COLO668 (cell line): ENCODE measurements around the gene ABTB2.

Experiments
- DNase-seq: peaks from one replicate; lab custom pipeline; 2025; ENCODE audit not compliant: unreplicated experiment; lab: John Stamatoyannopoulos, UW

Gene ABTB2

GRCh38 chr11:34317666-34318065 is 40.1 kb downstream of the ABTB2 start:
- DNase-seq: no peak

DNA sequence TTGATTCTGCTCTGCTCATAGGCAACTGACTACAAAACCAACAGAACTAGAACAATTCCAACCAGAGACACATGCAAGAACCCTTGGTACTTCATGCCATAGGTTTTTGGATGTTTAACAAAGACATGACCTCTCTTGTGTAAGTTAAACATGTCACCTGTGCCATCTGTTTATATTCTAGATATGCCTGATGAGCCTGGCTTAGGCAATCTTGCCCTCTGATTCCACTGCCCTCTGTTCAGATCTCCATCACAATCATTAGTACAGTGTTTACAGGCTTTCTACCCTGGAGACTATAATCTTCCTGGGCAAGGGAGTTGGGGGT is 40.8 kb downstream of the ABTB2 start:
- no peak for DNase-seq

DNA sequence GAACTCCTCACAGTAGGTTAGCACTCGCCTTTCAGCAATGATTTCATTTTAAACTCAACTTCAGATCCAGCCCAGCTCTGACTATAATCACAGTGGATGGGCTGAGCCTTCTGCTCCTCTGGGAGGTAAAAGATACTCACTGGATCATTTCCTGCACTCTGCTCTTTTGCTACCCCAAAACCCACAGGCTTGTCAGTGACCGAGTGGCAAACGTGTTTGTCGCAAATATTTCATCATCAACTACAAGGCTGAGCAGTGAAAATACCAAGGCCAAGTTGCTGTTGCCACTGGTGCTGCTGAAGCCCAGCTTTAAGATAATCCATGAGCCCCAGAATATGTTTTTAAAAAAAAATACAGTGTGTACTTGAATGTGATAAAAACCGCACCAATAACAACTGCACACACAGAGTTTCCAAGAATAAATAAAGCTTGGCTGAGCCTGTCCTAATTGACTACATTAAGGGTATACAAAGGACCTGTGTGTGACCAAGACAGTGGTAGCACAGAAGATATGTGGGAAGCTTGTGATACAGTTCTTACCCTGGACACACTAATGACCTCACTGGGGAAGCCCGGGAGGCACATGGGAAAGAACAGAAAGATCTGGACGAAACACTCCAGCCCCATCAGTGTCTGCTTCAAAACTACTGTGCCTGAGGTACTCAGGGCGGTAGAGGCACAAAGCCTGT is 41.3 kb downstream of the ABTB2 start:
- no peak for DNase-seq

DNA sequence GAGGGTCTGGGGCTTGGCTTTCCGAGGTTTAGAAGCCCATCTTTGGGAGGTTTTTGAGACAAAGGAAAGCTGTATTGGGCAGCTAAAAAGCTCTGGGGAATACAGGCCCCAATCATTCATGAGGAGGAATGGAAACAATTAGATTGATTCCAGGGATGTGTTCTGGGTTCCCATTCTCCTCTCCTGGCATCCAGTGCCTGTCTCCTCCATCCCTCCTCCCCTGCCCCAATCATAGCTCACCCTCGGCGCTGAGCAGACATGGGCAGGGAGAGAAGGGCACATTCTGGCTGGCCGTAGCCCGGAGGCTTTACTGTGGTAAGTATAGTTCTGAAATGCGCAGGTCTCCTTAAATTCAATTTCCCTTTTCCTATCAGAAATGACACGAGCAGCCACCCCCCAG is 42.4 kb downstream of the ABTB2 start:
- DNase-seq: no peak

- DNase-seq: no peak
These were observed 42.9 kb downstream of the ABTB2 start for GRCh38 chr11:34314936-34315335.

GRCh38 chr11:34314176-34314575 is 43.6 kb downstream of the ABTB2 start:
- no peak for DNase-seq

DNA sequence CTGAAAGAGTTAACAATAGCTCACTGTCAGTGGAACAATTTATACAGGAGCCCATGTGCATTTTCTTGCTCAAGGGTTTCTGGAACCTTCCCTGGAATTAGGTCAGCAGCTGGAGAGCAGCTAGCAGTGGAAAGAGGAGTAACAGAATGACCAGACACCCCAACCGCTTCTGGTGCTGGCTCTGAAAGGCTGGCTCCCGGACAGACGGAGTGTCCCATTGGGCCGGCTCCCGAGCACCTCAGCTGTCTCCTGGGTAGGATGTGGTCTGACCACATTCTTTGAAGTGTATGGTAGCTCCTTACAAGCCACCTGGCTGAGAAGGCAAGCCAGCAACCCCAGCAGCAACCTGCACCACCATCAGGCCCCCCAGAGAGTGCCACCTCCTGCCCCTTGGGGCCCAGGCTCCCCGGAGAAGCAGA is 44.7 kb downstream of the ABTB2 start:
- DNase-seq: no peak

DNA sequence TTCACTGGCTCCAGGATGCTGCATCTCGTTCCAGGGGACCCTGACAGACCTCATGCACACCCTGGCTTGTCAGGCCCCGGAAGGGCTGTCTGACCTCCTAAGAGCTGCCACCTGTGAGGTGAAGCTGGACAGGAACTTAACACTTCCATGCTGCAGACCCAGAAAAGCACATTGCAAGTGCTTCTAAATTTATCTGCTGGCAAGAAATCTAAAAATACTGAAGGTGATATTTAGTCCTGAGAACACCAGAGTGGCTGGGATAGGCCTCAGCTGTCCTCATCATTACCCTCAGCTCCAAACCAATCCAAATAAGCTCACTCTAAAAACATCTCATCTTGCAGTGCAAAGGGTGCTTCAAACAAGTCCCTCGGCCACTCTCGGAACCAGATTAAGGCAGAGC is 46.7 kb downstream of the ABTB2 start:
- DNase-seq: no peak

- DNase-seq: no peak
These were observed 47.8 kb downstream of the ABTB2 start for GRCh38 chr11:34309965-34310364.

DNA sequence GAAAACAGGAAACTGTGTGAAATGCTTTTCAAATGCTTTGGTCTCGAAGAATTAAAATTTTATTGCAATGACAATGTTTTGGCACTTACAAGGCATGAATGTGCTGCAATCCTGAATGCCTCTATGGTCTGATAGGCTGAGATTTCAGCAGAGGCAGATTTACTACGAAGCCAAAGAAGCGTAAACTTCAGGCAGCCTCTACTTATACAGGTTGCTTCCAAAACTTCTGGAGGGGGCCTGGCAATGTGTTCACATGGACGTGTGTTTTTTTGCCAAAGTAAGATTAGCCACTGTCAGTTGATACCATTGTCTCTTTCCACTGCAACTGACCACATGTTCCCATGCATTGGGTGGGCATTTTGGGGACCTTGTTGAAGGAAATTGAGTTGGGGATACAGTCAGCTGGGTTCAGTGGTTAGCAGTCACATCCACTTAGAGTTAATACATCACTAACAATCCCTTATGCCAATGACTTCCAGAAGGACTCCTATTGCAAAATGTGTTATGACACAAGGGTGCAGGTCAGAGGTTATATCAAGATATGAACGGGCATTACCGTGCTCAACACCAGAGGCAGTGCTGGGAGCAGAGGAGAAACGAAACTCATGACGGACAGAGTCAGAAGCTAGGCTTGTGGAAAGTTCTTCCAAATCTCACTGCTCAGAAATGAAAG is 48.8 kb downstream of the ABTB2 start:
- no peak for DNase-seq

DNA sequence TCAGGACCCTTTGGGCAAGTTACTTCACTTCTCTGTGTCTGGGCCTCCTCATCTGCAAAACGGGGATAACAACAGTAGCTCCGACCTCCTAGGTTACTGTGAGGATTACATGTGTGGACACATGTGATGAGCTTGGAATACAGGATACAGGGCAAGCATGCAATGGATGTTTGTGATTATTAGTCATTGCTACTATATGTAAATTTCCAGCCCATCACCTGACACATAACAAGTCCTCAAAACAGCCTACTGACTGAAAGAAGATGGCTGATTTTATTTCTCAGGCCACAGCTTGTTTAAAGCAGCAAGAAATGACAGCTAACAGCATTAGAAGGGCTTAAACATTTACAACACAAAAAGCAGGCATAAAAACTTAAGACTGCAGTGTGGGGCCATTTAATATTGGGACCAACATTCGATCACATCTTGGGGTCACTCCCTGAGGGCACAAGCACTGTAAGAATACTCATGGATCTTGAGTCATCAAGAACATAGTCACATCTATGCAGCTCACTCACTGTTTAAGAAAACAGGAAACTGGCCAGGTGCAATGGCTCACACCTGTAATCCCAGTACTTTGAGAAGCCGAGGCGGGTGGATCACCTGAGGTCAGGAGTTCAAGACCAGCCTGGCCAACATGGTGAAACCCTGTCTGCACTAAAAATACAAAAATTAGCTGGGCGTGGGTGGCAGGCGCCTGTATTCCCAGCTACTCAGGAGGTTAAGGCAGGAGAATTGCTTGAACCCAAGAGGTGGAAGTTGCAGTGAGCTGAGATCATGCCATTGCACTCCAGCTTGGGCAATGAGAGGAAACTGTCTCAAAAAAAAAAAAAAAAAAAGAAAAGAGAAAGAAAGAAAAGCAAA is 49.5 kb downstream of the ABTB2 start:
- no peak for DNase-seq

DNA sequence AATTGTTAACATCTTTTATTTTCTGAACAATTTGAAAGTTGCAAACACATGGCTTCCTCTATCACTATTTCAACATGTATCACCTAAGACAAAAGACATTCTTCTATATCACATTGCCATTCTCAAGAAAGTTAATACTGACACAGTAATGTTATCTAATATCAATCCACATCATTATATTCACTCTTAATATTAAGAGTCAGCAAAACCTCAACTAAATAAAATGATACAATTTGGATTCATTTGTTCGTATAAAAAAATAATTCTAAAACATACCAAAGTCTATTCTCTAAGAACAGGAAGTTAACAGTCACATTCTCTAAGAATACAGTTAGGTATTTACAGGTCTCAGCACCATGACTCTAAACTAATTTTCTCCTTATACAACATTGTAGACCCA is 52.0 kb downstream of the ABTB2 start:
- no peak for DNase-seq

DNA sequence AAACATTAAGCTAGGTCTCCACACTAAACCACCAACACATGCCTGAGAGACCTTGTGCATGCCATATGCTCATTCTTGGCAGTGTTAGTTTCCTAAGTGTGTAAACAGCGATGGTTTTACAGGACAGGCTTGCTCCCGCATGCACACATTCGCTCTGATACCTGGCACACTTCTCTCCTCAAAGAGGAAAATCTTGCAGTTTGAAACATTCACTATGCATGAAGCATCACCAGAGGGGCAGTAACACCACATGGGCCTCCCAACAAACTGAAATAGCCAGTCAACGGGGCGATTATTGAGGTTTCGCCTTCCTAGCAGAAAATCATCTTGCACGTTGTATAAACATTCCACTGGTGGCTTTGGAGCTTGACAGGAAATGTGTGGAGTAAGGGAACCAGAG is 52.6 kb downstream of the ABTB2 start:
- DNase-seq: no peak

DNA sequence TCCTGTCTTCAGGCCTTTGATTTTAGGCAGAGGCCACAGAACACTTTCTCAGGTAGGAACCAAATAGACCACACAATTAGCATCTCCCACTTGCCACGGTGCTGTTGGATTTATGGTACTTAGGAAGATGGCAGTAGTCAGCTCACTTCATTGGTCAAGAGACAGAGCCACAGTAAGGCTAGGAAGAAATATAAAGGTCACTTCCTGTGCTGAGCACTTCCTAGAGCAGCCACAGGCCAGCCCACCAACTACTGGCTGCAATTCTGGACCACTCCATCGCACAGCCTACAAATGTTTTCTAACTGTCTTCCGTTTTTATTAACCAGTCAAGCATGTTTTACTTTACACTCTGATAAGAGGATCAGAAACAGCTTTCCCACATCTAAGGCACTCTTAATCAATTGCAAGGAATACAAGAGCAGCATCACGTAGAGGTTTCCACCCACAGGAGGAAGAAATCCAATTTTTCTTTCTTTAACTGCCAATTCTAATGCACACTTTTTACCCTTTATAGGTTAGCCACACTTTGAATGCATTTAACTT is 54.7 kb downstream of the ABTB2 start:
- no peak for DNase-seq

DNA sequence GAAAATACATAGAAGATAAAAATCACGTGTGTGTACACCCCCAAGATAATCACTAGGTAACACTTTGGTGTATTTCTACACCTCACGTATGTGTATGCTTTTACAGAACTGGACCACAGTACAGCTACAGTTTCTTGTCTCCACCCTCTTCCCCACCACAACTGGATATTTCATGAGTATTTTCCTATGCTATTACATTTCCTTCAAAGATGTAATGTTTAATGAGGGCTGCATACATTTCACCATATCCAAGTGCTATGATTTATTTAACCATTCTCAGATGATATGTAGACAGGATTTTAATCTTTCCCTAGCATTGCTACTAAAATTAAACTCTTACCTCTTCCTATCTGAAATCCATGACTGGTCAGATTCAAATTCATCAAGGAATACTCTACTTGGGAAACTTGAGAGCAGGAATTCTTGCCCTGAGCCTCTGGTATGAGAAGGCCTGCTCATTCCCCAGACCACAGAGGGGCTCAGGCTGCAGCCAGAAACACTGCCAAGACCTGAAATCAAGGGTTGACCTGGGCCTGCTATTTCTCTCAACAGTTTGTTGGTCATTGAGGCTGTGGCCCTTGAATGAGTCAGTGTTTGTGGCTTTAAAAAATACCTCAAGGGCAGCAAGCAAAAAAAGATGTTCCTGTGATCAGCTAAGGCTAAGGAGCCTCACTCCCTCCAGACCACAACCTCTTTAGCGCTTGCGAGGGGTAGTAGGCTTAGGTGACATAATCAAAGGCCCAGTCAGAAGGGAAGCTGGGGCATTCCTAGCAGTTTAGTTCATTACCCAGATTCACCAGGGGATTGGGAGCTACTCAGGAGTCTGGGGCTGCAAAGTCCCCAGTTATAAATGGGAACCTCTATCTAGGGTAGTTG is 55.5 kb downstream of the ABTB2 start:
- no peak for DNase-seq

GRCh38 chr11:34300926-34301295 is 56.9 kb downstream of the ABTB2 start:
- no peak for DNase-seq

DNA sequence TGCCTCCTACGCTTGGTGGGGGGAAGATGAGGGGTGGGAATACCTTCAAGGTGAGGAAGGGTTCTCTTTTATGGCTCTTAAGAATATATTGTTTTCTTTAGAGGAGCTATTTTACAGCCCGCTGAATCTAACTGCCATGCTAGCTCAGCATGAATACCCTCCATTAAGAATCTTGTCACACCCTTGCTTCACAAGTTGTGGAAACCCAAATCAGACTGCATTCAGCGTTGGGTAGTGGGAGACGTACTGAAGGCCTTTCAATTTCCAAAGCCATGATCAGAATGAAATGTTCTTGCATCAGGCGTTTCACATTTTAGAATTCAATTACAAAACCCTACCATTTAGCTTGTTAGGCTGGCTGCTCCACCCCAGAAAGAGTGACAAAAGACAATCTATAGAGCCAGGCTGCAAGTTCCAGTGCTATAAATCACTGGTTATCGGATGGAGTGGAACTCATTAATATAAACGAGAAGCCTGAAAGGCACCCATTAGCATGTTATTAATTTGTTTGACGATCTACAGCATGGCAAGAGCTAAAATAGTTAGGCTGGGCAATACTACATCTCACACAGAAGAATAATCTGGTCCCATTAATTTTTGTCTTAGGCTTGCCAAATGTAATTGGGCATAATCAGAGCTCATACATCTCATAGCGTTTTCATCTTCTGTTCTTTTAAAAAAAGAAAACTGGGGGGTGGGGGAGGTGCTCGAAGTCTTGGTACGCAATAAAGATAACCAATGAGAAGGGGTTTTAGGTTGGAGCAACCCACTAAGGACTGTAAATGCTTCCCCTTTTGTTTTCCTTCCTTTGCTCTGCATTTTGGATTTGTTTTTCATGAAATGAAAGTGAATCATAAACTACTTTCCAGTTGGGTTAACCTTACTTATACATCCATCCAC is 57.5 kb downstream of the ABTB2 start:
- DNase-seq: no peak

GRCh38 chr11:34299284-34299972 is 58.4 kb downstream of the ABTB2 start:
- no peak for DNase-seq

- DNase-seq: no peak
These were observed 58.9 kb downstream of the ABTB2 start for GRCh38 chr11:34298871-34299270.
